ENCODE results near the gene ST3GAL2. TPM values are rescaled to one million over a fixed set of nuclear protein-coding genes. Genes with fewer than 3 reads are reported as not detected.

Gene ST3GAL2
- polyA plus RNA-seq, 2 of the 4 experiments (the other 2 are of a cell fraction): 11.1 to 16.3 TPM

- ATAC-seq (no peak), DNase-seq (ENCODE audit: low read depth in 1 of 2, low spot score in 1 of 2) (no peak), FAIRE-seq (no peak)
- Histone ChIP-seq H3K4me2 (no peak overlapping the region), H3K9me3 (no peaks in the 10 kb centered on the region), H3K27ac (no peak overlapping the region), H3K4me3 (no peak overlapping the region), H3K4me1 (peaks cover 3% of the 10 kb centered on the region; the same call in 1 of the 3 replicates)
- TF ChIP-seq FOXS1 (CRISPR knock-in tag; IDR thresholded peaks at IDR 0.05): no peak
- TF ChIP-seq JUN (IDR thresholded peaks at IDR 0.05): no peak
- TF ChIP-seq SMC3 (IDR thresholded peaks at IDR 0.05): no peak
- TF ChIP-seq ZSCAN20 (CRISPR knock-in tag; IDR thresholded peaks at IDR 0.05): no peak
- no peak for TF ChIP-seq HEYL (CRISPR knock-in tag; IDR thresholded peaks at IDR 0.05)
- ChIA-PET POLR2A (no interaction called here), CTCF (interaction anchor here (0.8 kb wide), 1 partner anchor 106 kb away, joined by 3 read pairs; no protein-coding TSS in a partner anchor)
- WGBS (ENCODE audit: missing lambda C conversion rate): 93% methylated on average over 13 of the region's 13 CpGs
Observed at GRCh38 chr16:70465999-70466804, 27.3 kb upstream of the ST3GAL2 start.

GRCh38 chr16:70463235-70463634 is 24.3 kb upstream of the ST3GAL2 start:
- H3K4me1 ChIP-seq: no peaks in the 10 kb centered on the region
- H3K27ac ChIP-seq: no peak overlapping the region
- ATAC-seq (no peak), FAIRE-seq (no peak), DNase-seq (ENCODE audit: low read depth in 1 of 2, low spot score in 1 of 2) (no peak)
- WGBS (ENCODE audit: missing lambda C conversion rate): 86% methylated on average over 2 of the region's 2 CpGs
- ChIA-PET POLR2A (no interaction called here), CTCF (interaction anchor here (1.0 to 2.5 kb wide), 4 partner anchors 8 to 94 kb away, joined by 3 to 10 read pairs (median 4); no protein-coding TSS in a partner anchor)
- H3K4me3 ChIP-seq: no peak overlapping the region
- no peak overlapping the region for H3K4me2 ChIP-seq
- no peaks in the 10 kb centered on the region for H3K9me3 ChIP-seq
- no peak for TF ChIP-seq EP300 (IDR thresholded peaks at IDR 0.05)
- no peak for TF ChIP-seq REST (IDR thresholded peaks at IDR 0.05)
- TF ChIP-seq GATA3 (IDR thresholded peaks at IDR 0.05; ENCODE audit: borderline replicate concordance): no peak
- TF ChIP-seq, protein P1, sequence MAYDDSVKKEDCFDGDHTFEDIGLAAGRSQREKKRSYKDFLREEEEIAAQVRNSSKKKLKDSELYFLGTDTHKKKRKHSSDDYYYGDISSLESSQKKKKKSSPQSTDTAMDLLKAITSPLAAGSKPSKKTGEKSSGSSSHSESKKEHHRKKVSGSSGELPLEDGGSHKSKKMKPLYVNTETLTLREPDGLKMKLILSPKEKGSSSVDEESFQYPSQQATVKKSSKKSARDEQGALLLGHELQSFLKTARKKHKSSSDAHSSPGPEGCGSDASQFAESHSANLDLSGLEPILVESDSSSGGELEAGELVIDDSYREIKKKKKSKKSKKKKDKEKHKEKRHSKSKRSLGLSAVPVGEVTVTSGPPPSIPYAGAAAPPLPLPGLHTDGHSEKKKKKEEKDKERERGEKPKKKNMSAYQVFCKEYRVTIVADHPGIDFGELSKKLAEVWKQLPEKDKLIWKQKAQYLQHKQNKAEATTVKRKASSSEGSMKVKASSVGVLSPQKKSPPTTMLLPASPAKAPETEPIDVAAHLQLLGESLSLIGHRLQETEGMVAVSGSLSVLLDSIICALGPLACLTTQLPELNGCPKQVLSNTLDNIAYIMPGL (CRISPR knock-in tag; IDR thresholded peaks at IDR 0.05; ENCODE audit: borderline replicate concordance): no peak
- no peak for TF ChIP-seq RAD21 (conservative IDR thresholded peaks at IDR 0.05 in 1 of 2, IDR thresholded peaks at IDR 0.05 in 1 of 2)
- TF ChIP-seq CHD4 (IDR thresholded peaks at IDR 0.05; ENCODE audit: borderline replicate concordance): no peak
- no peak for TF ChIP-seq CHD2 (IDR thresholded peaks at IDR 0.05; ENCODE audit: low read length, partially characterized antibody)

DNA sequence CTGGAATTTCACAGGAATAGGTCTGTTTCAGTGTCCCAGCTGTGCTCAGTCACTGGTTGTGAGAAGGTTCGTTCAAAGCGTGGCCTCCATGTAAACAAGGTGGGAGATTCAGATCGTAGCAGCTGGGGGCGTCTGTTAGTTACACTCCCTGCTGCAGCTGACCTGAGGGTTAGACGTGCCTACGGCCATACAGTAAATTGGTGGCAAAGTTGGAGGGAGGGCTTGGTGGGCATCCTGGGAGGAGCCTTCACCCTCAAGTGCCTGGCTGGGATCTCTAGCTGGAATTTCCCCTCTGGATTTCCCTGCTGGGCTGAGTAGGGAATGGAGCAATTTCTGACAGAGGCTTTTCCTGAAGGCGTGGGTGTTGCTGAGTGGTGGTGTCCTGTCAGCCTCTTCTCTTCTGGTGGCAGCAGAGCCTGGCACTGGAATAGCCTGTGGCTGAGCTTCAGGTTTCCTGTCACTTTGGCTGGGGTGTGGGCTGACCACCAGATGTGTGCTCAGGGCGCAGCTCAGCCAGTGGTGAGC is 21.9 kb upstream of the ST3GAL2 start:
- no peak for DNase-seq (ENCODE audit: low read depth in 1 of 2, low spot score in 1 of 2)
- ATAC-seq: peak; percentile 30 to 54; a peak in 4 of 6 replicates
- POLR2A ChIA-PET: interaction anchor here (1.5 to 1.8 kb wide), 2 partner anchors 80 to 114 kb away, joined by 3 to 4 read pairs; partner anchors contain the start of gene DDX19A
- FAIRE-seq: no peak
- WGBS (ENCODE audit: missing lambda C conversion rate): 70% methylated on average over 8 of the region's 8 CpGs
- Histone ChIP-seq H3K4me2 (no peak overlapping the region), H3K27ac (0 out of 6 replicates have a peak overlapping the region, but pooled peaks of 1 of the 2 experiments have one; percentile 10), H3K4me3 (no peak overlapping the region), H3K9me3 (no peaks in the 10 kb centered on the region), H3K4me1 (peaks cover under 1% of the 10 kb centered on the region; the same call in 1 of the 3 replicates)
- CTCF ChIA-PET: interaction anchor here (1.1 to 3.7 kb wide), 3 partner anchors 10 to 18 kb away, joined by 3 to 17 read pairs (median 10); no protein-coding TSS in a partner anchor
- TF ChIP-seq POLR2A (IDR thresholded peaks at IDR 0.05; ENCODE audit: low read length) (no peak), RFX5 (IDR thresholded peaks at IDR 0.05) (no peak)
